C4-2B (cell line): ENCODE measurements around the gene GPHN.

Experiments
- ZFX ChIP-seq: fragments of 450-650 bp; IDR thresholded peaks from 2 replicates; pipeline ENCODE4 v1.6.1; 2017
- TF ChIP-seq, protein P1 (sequence below): fragments of 450-650 bp; conservative IDR thresholded peaks from 2 replicates; pipeline ENCODE4 v1.5.1; 2017; ENCODE audit warnings: mild to moderate bottlenecking

DNA sequence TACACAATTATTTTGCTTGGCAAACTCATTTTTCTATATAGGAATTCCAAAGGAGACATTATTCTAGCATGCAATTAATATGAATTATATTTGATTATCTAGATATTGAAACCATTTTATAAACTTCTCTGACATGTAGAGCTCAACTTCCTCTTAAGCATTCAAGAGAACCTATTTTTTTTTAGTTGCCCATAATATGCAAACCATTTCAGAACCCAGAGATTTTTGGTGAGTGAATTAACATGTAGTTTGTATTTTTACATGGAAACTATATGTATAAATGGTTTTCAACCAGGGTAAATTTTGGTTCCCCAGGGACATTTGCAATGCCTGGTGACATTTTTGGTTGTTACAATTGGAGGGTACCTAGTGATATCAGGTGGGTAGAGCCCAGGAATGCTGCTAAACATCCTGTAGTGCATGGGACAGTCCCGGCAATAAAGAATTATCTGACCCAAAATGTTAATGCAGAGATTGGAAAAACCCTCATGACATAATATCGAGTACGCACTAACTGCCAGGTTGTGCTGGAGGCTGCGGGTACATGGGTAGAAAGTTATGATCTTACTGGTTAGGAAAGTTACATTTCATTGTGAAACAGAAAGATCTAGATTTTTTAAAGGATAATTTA lies 342.4 kb downstream of the GPHN start:
- TF ChIP-seq, protein P1, sequence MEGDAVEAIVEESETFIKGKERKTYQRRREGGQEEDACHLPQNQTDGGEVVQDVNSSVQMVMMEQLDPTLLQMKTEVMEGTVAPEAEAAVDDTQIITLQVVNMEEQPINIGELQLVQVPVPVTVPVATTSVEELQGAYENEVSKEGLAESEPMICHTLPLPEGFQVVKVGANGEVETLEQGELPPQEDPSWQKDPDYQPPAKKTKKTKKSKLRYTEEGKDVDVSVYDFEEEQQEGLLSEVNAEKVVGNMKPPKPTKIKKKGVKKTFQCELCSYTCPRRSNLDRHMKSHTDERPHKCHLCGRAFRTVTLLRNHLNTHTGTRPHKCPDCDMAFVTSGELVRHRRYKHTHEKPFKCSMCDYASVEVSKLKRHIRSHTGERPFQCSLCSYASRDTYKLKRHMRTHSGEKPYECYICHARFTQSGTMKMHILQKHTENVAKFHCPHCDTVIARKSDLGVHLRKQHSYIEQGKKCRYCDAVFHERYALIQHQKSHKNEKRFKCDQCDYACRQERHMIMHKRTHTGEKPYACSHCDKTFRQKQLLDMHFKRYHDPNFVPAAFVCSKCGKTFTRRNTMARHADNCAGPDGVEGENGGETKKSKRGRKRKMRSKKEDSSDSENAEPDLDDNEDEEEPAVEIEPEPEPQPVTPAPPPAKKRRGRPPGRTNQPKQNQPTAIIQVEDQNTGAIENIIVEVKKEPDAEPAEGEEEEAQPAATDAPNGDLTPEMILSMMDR = no peak
- TF ChIP-seq ZFX = no peak
